HG03097 (cell line): Measurements from ENCODE around the gene EP400.

ENCODE experiments used
- ATAC-seq: cut with Tn5 transposase; IDR thresholded peaks from one replicate; pipeline ENCODE4 v1.9.1; 2021; ENCODE audit not compliant: unreplicated experiment, low FRiP score

EP400 gene

DNA sequence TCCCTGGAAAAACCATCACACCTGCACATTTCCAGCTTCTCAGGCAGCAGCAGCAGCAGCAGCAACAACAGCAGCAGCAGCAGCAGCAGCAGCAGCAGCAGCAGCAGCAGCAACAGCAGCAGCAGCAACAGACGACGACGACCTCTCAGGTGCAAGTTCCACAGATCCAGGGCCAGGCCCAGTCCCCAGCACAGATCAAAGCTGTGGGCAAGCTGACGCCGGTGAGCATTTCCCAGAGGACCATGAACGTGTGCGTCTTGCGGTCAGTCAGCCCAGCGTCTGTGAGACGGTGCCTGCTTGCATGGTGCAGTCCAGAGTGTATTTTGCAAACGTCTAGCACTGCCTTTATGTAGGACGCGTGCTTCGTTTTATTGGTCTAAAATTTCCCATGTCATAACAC lies 112.7 kb downstream of the EP400 start:
- no peak for ATAC-seq

DNA sequence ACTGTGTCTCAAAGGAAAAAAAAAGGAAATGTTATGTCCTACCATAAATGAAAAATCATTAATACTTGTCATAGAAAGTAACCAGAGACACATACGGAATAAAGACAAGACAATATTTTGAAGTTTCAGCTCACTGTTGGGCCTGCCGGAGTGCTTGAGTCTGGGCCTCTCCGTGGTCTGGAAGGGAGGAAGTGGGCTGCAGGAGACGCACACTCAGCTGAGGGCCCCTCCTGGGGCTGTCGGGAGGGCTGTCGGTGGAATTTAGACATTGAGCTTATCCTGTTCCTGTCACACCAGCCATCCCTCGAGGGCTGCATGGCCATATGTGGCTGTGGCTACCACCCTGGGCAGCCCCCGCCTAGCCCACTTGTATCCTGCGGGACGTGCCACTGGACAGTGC lies 113.7 kb downstream of the EP400 start:
- no peak for ATAC-seq

DNA sequence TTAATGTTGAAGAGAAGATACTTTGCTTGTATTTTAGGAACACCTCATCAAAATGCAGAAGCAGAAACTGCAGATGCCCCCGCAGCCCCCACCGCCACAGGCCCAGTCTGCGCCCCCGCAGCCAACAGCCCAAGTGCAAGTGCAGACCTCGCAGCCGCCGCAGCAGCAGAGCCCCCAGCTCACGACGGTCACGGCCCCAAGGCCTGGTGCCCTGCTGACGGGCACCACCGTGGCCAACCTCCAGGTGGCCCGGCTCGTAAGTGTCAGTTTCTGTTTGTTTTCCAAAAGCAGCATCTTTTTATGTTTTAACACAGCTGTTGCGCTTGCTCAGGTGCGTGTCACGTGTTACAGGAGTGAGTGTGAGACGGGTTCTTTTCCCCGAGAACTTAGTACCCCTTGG lies 114.9 kb downstream of the EP400 start:
- ATAC-seq: no peak

DNA sequence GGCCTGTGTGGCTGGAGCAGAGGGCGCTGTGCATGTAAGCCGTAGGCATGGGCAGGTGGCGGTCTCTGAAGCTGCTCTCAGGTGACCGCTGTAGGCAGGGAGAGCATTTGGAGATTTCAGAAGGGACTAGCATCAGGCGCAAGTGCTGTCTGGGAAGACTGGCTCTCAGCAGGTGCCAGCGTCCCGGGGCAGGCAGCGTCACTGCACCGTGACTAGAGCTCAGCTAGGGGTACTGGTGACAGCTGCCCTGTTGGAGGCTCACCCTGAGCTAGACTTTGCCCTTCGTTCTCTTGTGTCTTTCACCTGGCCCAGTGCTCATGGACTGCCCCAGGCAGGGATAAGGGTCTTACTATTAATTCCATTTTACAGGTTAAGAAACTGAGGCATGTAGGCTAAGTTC lies 115.5 kb downstream of the EP400 start:
- ATAC-seq: no peak

DNA sequence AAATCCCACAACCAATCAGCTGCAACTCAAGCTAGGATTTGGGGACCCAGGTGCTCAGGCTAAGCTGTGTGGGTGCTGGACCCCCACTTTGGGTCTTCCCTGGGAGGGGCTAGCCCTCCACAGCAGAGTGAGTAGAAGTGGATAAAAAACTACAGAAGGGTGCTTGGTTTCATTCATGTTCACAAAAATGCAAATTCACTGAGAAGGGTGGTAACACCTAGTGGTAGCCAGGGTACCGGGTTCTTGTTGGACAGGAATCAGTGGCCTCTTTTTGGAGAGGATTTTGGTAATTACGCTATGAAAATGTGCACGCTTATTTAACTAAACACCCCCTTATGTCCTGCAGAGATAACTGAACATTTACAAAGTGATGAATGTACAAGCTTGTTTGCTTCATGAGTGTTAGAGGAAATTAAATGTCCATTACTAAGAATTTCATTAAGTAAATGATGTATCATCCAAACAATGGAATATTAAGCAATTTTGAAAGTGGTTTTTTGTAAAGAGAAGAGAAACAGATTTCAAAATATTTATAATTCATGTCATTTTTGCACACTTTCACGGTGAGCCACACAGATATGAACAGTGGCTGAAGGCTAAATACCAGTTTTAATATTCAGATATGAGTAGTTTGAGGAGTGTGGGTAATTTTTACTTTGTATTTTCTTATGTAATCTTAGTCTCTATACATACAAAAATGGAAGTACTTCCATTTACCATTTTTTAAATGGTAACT lies 116.0 kb downstream of the EP400 start:
- no peak for ATAC-seq

DNA sequence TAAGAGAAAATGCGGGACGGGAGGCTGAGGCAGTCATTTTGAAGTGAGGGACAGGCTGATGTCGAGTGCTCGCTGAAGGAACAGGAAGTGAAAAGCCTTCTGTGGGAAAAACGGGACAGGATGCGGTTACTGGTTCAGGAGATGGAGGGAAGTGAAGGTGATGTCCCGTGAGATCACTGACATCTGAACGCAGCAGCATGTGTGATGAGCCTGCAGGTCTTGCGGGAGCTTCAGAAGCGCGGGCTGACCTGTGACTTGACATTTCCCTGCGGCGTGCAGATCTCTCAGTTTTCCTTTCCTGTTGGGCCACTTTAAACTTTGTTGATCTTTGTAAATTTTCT lies 116.6 kb downstream of the EP400 start:
- no peak for ATAC-seq

DNA sequence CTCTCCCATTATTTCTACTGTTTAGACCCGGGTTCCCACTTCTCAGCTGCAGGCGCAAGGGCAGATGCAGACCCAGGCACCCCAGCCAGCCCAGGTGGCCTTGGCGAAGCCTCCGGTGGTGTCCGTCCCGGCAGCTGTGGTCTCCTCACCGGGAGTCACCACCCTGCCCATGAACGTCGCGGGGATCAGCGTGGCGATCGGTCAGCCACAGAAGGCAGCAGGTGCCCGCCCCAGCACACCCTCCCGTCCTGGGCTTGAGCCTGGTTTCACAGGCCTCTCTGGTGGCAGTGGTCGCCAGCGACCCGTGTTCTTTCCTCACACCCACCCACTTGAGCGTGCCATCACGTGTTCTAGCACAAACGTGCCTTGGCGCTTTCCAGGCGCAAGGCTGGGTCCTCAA lies 117.0 kb downstream of the EP400 start:
- ATAC-seq: no peak

DNA sequence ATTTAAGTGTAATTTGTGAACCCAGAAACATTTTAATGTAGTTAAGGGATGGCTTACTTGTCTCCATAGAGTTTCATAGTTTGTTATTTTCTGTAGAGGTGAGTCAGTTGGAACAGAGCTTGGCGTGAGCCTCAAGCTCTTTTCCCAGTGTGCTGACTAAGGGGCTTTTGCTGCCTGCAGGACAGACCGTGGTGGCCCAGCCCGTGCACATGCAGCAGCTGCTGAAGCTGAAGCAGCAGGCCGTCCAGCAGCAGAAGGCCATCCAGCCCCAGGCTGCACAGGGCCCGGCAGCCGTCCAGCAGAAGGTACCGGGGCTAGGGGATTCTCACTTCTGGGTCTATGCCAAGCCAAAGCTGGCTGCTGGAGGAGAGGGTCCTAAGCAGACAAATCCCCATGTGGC lies 117.4 kb downstream of the EP400 start:
- no peak for ATAC-seq

DNA sequence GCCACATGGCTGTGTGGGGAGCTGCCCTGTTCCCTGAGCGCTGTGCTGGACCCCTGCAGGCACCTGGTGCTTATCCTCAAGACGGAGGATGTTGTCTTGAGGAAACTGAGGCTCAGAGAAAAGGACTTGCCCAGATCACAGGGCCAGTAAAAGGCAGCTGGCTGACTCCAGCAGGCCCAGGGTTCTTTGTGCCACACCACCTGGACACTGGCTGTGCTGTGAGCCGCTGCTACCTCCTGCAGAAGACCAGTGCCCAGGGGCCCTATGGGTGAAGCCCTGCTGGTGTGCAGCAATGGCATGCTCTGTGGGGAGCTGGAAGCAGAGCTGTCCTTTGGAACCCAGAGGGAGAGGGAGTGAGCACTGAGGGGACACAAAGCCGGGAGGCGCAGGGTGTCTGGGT lies 118.5 kb downstream of the EP400 start:
- no peak for ATAC-seq

DNA sequence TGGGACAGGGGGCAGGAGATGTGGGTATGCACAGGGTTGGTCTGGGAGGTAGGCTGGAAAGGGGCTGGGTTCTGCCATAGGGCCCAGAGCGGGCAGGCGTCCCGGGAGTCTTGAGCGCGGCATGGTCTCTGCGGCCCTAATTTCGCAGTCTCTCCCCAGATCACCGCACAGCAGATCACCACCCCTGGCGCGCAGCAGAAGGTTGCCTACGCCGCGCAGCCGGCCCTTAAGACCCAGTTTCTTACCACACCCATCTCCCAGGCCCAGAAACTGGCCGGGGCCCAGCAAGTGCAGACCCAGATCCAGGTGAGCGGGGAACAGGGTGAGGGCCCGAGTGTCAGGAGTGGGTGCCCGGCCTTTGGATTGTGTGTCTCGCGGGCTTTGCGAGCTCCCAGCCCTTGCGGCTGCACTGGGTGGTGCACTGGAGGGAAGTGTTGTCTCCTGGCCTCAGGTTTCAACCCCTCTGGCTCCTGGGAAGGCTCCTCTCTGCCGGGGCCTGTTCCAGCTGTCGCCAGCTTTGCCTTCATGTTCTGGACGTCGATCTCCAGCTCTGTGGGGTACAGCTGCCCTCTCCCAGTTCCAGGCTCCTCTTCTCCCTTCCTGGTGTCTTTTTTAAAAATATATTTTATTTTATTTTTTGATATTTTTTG lies 119.7 kb downstream of the EP400 start:
- no peak for ATAC-seq

DNA sequence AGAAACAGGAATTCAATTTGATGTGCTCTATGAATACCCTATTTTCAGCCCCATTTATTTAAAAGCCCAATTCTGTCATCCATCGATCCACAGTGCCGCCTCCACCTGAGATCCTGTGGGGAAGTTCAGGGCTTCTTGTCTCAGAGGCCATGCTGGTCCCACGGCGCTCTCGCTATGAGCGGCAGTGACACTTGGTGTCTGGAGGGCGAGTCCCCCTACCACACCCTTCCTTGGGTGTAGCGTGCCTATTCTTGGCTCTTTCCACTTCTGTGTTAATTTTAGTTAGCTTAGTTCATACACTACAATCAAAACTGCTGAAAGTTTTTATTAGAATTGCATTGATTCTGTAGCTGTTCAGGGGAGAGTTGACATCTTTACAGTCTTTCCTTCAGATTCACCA lies 120.6 kb downstream of the EP400 start:
- no peak for ATAC-seq

DNA sequence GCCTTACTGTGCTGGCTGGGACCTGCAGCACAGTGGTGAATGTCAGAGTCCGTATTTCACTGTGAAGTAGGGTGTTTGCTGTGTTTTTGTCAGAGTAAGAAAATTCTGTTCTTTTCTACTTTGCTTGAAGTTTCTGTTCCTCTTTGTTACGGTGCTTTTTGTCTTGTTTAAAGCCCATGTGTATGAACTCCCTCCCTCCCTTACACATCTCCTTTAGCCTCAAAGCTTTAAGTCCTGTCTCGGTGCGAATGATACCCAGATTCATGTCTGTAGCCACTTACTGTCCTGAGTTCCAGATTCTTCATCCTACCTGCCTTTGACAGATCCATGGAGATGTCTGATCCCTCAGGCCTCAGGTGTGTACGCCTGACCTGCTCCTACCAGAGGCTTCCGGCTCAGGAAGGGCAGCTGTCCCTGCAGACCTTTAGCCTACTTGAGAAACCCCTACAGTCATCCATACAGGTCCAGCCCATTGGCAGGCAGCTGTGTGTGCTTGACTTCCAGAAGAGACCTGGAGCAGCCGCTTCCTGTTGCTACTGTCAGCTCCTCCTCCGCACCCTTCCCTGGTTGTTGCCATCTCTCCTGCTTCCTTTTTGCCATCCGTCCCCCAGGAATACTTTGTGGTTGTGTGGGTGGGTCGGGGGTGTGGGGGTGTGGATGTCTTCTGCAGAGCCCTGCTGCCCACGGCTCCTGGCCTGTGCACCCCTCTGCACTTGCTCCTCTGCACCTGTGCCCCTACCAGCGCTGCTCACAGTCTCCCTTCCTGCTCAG lies 121.5 kb downstream of the EP400 start:
- ATAC-seq: peak; percentile 62

DNA sequence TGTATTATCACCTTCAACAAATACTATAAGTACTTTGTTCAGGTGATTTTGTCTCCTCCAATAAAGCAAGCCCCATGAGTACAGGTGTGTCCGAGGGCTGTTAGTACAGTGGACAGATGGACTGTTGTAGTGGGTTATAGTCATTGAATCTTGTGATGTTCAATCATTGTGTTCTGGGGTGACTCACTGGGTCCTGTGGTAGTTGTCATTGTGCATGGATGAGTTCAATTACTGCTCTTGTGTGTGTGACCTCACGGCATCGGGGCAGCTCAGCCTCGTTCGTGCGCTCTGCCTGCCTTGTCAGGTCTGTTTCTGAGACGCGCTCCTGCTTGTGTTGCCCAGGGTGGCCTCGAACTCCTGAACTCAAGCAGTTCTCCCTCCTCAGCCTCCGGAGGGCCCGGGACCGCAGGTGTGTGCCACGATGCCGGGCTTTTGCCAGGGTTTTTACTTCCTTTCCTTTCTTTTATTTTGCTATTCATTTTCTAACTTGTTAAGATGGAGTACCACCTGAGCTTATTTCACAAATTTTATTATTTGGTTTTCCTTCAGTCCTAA lies 122.2 kb downstream of the EP400 start:
- ATAC-seq: no peak

DNA sequence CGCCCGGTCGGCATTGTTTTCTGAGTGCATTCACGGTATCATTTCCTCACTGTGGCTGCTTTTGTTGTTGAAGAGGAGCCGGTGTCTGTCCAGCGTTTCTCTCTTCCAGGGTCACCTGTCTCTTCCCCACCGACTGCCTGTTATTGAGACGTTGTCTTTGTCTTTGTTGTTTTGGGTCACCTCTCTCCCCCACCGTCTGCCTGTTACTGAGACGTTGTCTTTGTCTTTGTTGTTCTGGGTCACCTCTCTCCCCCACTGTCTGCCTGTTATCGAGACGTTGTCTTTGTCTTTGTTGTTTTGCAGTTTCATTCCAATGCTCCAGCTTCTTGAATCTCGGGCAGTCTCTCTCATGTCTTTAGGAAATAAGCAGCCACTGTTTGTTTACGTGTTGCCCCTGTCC lies 124.5 kb downstream of the EP400 start:
- ATAC-seq: no peak

DNA sequence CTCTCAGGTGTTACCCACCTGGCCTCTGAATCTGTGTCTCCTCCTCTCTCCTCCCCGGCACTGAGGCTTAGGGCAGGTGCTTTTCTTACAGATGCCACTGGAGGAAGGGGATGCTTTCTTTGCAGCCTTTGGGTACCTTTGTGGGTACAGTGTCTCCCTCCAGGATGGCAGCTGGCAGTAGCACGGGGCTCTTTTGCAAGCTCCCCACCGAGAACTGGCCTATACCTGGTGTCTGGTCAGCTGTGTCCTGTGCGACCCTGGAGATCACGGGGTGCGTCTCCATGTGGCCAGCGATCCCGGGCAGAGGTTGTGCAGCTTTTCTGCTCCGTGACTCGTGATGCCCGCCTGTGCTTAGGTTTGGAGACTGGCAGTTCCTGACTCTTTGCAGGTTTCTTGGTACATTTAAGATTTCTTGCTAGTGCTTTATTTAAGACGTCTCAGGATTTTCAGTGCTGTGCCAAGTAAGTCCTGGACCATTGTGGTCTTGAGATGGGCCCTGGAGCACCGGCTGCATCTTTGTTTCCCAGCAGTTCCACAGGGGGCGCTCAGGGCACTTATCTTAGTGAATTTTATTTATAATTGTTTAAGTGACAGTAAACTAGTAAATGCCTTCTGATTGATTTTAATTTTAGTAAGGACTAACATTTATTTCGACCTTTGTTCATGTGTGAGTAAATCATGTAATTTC lies 125.4 kb downstream of the EP400 start:
- no peak for ATAC-seq

DNA sequence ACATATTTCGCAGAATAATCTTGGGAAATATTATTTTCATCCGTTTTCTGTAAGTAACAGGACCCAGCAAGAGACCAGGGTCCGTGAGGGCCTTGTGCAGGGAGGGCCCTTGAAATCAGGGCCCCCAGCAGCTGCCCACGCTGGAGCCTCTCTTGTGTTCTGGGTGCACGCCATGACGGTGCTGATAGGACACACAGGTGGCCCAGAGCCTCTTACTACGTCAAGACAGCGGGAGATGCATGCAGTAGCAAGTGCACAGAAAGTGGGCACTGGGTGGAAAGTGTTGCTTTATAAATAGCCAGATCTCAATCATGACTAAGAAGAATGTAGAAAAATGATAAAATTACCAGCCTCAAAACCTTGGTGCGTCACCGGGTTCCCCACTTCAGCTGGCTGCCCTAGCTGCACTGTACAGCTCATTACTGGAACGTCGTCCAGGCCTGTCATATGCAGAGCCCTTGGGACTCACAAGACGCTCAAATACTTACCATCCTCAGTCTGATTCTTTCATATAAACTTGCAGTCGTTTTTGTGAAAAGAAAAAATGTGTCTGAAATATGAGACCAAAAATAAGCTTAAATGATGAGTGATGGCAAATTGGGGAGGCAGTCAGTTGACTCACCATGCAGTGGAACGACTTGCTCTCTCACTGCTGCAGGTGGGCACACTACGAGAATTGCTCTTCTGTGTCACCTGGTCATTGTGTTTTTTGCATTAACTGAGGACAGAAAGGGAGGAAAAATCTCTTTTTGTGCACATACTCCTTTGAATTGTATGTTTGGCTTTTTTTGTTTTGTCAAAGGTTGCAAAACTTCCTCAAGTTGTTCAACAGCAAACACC lies 126.2 kb downstream of the EP400 start:
- no peak for ATAC-seq

DNA sequence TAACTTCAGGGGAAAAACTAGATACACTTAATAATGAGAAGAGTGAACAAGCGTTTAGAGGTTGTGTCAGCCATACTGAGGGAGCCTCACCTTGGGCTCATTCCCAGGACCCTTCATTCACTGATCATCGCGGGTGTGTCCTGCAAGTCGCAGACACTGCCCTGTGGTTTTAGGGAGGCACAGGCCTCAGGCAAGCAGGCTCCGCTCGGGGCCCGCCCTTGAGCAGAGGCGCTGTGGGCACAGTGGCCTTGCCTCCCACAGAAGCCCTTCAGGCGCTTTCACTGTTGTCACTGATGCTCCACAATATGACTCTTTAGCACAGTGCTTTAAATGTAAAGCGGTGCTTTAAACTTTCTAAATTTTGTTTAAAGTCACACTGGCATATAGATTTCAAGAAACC lies 127.0 kb downstream of the EP400 start:
- ATAC-seq: no peak

DNA sequence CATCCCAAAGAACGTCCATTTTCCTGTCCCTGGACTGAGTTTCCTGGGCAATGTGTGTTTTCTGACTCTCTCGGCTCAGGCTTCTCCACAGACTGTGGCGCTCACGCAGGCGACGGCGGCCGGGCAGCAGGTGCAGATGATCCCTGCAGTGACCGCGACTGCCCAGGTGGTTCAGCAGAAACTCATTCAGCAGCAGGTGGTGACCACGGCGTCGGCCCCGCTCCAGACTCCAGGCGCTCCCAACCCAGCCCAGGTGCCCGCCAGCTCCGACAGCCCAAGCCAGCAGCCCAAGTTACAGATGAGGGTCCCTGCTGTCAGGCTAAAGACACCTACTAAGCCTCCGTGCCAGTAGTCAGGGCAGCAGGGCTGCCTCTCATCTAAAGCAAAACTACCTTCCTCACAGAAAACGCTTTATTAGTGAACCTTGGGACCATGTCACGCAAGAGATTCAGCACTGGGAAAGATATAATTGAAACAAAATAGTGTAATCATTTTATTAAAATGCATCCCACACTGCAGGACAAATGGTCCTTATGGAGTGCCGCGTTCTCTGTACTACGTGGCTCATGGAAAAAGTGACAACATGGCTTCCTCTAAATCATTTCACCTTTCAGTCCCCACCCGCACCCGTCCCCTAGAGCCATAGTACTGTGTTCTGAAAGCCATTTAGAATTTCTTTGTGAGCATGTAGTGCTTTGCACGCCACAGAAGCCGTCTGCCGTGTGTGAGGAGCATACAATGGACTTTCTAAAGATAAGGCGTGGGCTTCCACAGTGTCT lies 127.8 kb downstream of the EP400 start:
- ATAC-seq: no peak

DNA sequence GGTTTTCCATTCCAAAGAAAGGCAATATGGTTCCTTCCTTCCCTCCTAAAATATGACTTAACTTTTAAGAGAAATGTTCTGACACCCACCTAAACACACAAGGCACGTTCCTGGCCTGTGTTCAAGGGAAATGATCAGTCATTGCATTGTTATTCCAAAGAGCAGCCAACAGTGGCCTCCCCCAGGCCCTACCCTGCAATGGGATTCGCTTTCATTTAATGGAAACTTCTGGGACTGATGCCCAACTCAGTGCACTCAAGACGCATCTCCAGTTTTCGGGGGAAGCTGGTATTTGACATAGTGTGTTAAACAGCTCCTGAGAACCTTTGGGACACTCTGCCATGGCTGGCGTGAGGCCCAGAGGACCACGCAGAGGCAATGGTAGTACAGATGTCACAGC lies 128.4 kb downstream of the EP400 start:
- no peak for ATAC-seq
